GM06990 (cell line): ENCODE data around the gene KCNS3.

Experiments
- DNase-seq: peaks from one replicate; pipeline ENCODE4 v3.0.0-alpha.2; 2011; ENCODE audit not compliant: insufficient read length; ENCODE audit errors: extremely low read depth
- H3K27me3 ChIP-seq: replicated peaks from 2 replicates; pipeline ENCODE4 v1.6.0; 2011; ENCODE audit warnings: low read length; ENCODE audit not compliant: control insufficient read depth, insufficient read depth
- H3K36me3 ChIP-seq: 2 replicates; pipeline ENCODE4 v1.5.1; 2011; ENCODE audit warnings: low read length; ENCODE audit not compliant: control insufficient read depth, insufficient read depth
- H3K4me3 ChIP-seq: replicated peaks from 2 replicates; pipeline ENCODE4 v1.5.1; 2011; ENCODE audit warnings: low read depth, mild to moderate bottlenecking, control low read depth, low read length
- CTCF ChIP-seq: IDR thresholded peaks from 2 replicates; pipeline ENCODE4 v1.5.1; 2011; ENCODE audit warnings: low read length, control low read depth, mild to moderate bottlenecking, inconsistent platforms; ENCODE audit not compliant: insufficient read depth, poor library complexity, severe bottlenecking

The KCNS3 gene

GRCh38 chr2:17864676-17865075 is 13.8 kb upstream of the KCNS3 start:
- no peak overlapping the region for H3K4me3 ChIP-seq
- DNase-seq: no peak

GRCh38 chr2:17867133-17867532 is 11.3 kb upstream of the KCNS3 start:
- no peak for TF ChIP-seq CTCF
- DNase-seq: no peak
- Histone ChIP-seq H3K36me3 (no peaks in the 10 kb centered on the region), H3K27me3 (no peaks in the 10 kb centered on the region; the same call in 1 of the 2 replicates), H3K4me3 (no peak overlapping the region)

More at GRCh38 chr2:17864676-17865075, 13.8 kb upstream of the KCNS3 start:
- no peaks in the 10 kb centered on the region for H3K36me3 ChIP-seq
- no peaks in the 10 kb centered on the region; the same call in 1 of the 2 replicates for H3K27me3 ChIP-seq
- no peak for TF ChIP-seq CTCF

GRCh38 chr2:17869128-17869527 is 9.3 kb upstream of the KCNS3 start:
- no peak for DNase-seq
- H3K27me3 ChIP-seq: peaks cover under 1% of the 10 kb centered on the region
- H3K36me3 ChIP-seq: no peaks in the 10 kb centered on the region
- no peak overlapping the region for H3K4me3 ChIP-seq
- TF ChIP-seq CTCF: no peak

- no peak for DNase-seq
- TF ChIP-seq CTCF: no peak
- no peaks in the 10 kb centered on the region for H3K36me3 ChIP-seq
- H3K27me3 ChIP-seq: peaks cover 2% of the 10 kb centered on the region
- H3K4me3 ChIP-seq: no peak overlapping the region
Measured at GRCh38 chr2:17871639-17872038, 6.8 kb upstream of the KCNS3 start.

- TF ChIP-seq CTCF: no peak
- Histone ChIP-seq H3K36me3 (no peaks in the 10 kb centered on the region), H3K4me3 (no peak overlapping the region), H3K27me3 (peaks cover 2% of the 10 kb centered on the region)
- no peak for DNase-seq
Measured at GRCh38 chr2:17873021-17873420, 5.4 kb upstream of the KCNS3 start.

- no peak for TF ChIP-seq CTCF
- DNase-seq: no peak
- H3K27me3 ChIP-seq: peaks cover 2% of the 10 kb centered on the region
Measured at GRCh38 chr2:17876590-17876989, 1.9 kb upstream of the KCNS3 start.

More at GRCh38 chr2:17876590-17876989, 1.9 kb upstream of the KCNS3 start:
- H3K36me3 ChIP-seq: no peaks in the 10 kb centered on the region
- H3K4me3 ChIP-seq: no peak overlapping the region
